Kidney epithelial cell (primary cell): ENCODE data around the gene SPC25. TPM values are rescaled to one million over a fixed set of nuclear protein-coding genes. Genes with fewer than 3 reads are reported as not detected.

ENCODE experiments used
- DNase-seq: peaks from one replicate; pipeline ENCODE4 v3.0.0-alpha.2; 2010; ENCODE audit warnings: low read depth
- H3K27me3 ChIP-seq: 2 replicates; pipeline ENCODE4 v1.6.0; 2011; ENCODE audit warnings: low read length; ENCODE audit not compliant: control insufficient read depth, insufficient read depth
- H3K36me3 ChIP-seq: 2 replicates; pipeline ENCODE4 v1.5.1; 2011; ENCODE audit warnings: low read length; ENCODE audit not compliant: control insufficient read depth, insufficient read depth
- H3K4me3 ChIP-seq: 2 replicates; pipeline ENCODE4 v1.5.1; 2011; ENCODE audit warnings: low read depth, mild to moderate bottlenecking, control low read depth, low read length
- total RNA-seq: library from RNA; depleted of rRNA; stranded (reverse); fragments of >200 nt; gene quantifications from 2 replicates; pipeline ENCODE4 v1.2.3, GENCODE V29; 2015
- TF ChIP-seq, protein P1 (sequence below): IDR thresholded peaks from 2 replicates; pipeline ENCODE4 v1.5.1; 2011; ENCODE audit warnings: mild to moderate bottlenecking, moderate library complexity, low read length, control low read depth, inconsistent platforms; ENCODE audit not compliant: insufficient read depth, poor library complexity, severe bottlenecking

Gene SPC25
- total RNA-seq, 1 donor from 2014 or later = 1.8 TPM

GRCh38 chr2:168930242-168930641, 40.0 kb upstream of the SPC25 start:
- DNase-seq = no peak
- H3K36me3 ChIP-seq = no peaks in the 10 kb centered on the region
- TF ChIP-seq, protein P1, sequence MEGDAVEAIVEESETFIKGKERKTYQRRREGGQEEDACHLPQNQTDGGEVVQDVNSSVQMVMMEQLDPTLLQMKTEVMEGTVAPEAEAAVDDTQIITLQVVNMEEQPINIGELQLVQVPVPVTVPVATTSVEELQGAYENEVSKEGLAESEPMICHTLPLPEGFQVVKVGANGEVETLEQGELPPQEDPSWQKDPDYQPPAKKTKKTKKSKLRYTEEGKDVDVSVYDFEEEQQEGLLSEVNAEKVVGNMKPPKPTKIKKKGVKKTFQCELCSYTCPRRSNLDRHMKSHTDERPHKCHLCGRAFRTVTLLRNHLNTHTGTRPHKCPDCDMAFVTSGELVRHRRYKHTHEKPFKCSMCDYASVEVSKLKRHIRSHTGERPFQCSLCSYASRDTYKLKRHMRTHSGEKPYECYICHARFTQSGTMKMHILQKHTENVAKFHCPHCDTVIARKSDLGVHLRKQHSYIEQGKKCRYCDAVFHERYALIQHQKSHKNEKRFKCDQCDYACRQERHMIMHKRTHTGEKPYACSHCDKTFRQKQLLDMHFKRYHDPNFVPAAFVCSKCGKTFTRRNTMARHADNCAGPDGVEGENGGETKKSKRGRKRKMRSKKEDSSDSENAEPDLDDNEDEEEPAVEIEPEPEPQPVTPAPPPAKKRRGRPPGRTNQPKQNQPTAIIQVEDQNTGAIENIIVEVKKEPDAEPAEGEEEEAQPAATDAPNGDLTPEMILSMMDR = no peak
- no peak overlapping the region for H3K4me3 ChIP-seq
- no peaks in the 10 kb centered on the region for H3K27me3 ChIP-seq

DNA sequence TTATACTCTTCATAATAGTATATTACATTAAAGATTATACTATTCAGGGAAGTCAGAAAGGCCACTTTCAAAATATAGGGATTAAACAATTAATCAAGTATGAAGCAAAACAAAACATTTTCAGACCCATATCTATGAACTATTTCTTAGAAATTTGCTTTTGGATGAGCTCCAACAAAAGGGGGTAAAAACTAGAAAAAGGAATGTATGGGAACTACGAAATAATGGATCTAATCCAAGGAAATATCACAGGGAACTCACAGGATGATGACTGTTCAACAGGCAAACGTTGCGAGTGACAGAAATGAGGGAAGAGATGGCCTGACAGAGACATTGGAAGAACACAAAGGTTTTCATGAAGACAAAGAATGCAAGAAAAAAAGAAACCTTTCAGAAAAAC, 38.8 kb upstream of the SPC25 start:
- Histone ChIP-seq H3K27me3 (no peaks in the 10 kb centered on the region), H3K36me3 (no peaks in the 10 kb centered on the region), H3K4me3 (no peak overlapping the region)
- TF ChIP-seq, protein P1 = no peak
- no peak for DNase-seq

DNA sequence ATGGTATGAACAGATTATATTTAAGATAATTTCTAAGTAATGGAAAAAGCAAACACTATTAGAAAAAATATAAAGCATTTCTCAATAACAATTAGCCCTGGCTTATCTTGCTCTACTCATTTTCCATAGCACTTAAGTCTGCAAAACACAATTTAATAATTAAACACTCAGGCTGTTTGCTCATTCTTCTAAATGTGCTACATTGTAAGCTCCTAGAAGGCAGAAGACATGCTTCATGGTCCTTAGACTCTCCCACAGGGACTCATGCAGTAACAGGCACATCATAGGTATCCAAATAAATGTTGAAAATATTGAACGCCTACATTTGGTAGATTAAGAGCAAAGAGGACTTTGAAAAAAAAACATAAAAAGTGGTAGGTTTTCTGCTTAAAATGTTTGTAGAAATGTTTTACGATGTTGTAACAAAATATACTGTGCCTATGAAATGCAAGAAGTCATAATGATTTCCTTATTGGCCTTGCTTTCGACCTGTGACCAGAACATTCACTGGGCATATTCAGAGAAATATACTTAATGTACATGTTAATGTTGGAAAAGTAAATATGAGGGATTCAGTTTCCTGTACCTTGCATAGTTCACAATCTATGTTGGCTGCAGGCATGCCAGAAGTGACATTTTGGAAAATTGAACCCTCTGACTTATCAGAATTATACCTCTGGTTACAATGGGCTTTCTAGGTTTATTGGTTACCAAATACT, 38.0 kb upstream of the SPC25 start:
- H3K27me3 ChIP-seq = no peaks in the 10 kb centered on the region
- no peak for DNase-seq

DNA sequence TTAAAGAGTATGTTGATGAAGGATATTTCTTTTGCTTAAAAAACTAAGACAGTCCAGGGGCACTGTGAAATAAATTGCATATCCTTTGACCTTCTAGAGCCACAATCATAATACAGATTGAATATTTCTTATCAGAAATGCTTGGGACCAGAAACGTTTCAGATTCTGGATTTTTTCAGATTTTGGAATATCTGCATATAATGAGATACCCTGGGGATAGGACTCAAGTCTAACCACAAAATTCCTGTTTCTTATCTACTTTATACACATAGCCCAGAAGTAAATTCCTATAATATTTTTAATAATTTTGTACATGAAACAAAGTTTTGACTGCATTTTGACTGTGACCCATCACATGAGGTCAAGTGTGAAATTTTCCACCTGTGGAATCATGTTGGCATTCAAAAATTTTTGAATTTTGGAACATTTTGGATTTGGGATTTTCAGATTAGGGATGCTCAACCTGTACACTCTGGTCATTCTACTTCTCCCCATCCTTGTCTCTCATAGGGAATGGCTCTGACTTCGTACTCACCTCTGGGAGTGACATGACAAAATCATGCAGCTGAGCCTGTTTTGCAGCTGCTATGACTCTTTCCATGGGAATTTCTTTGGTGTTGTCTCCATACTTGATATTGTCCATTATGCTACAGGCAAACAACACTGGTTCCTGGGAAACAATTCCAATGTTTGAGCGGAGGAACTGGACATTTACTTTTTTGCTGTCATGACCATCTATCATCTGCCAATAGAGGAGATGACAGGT, 36.6 kb upstream of the SPC25 start:
- Histone ChIP-seq H3K27me3 (no peaks in the 10 kb centered on the region), H3K36me3 (no peaks in the 10 kb centered on the region), H3K4me3 (no peak overlapping the region)
- no peak for DNase-seq
- TF ChIP-seq, protein P1 = no peak

More for the DNA sequence above, 38.0 kb upstream of the SPC25 start:
- TF ChIP-seq, protein P1 = no peak
- no peak overlapping the region for H3K4me3 ChIP-seq
- no peaks in the 10 kb centered on the region for H3K36me3 ChIP-seq

GRCh38 chr2:168920504-168921157, 30.4 kb upstream of the SPC25 start:
- H3K36me3 ChIP-seq = no peaks in the 10 kb centered on the region
- TF ChIP-seq, protein P1 = peak; percentile 35
- no peak overlapping the region for H3K4me3 ChIP-seq
- H3K27me3 ChIP-seq = no peaks in the 10 kb centered on the region
- no peak for DNase-seq
